Tibial artery (tissue), 4 donors: ENCODE results near the gene HGF.

ENCODE experiments used
- DNase-seq, 2 donors: peaks; one replicate each; pipeline ENCODE4 v3.0.0-alpha.2; 2019
- H3K27ac ChIP-seq, 2 donors: fragments of 200-600 bp; sonication (generic) in 1 of 2; 1 replicate in 1 of 2; 2 replicates in 1 of 2; pipeline ENCODE4 v1.5.1; 2018 to 2019; ENCODE audit warnings: mild to moderate bottlenecking in 1 of 2
- H3K27me3 ChIP-seq, 2 donors: fragments of 200-600 bp; sonication (generic) in 1 of 2; one replicate each; pipeline versions ENCODE4 v1.5.1 to v1.6.0; 2016 to 2019
- H3K36me3 ChIP-seq, 3 donors: fragments of 200-600 bp; sonication (generic) in 2 of 3; one replicate each; pipeline ENCODE4 v1.5.1; 2016 to 2019; ENCODE audit warnings: mild to moderate bottlenecking in 2 of 3
- H3K4me1 ChIP-seq, 4 donors: fragments of 200-600 bp; sonication (generic) in 2 of 4; 1 replicate in 3 of 4; 2 replicates in 1 of 4; pipeline ENCODE4 v1.5.1; 2016 to 2019
- H3K4me3 ChIP-seq, 2 donors: fragments of 200-600 bp; sonication (generic) in 1 of 2; 1 replicate in 1 of 2; 2 replicates in 1 of 2; pipeline ENCODE4 v1.5.1; 2018 to 2019; ENCODE audit warnings: mild to moderate bottlenecking in 2 of 2
- H3K9me3 ChIP-seq, 3 donors: fragments of 200-600 bp; sonication (generic) in 1 of 3; one replicate each; pipeline ENCODE4 v1.5.1; 2016 to 2019
- CTCF ChIP-seq, 2 experiments: fragments of 200-600 bp in 1 of 2; fragments of 450-650 bp in 1 of 2; IDR thresholded peaks; one replicate each; pipeline ENCODE4 v1.5.1; 2017 to 2019; ENCODE audit warnings: antibody characterized with exemption in 2 of 2, mild to moderate bottlenecking in 1 of 2, moderate library complexity in 1 of 2
- intact Hi-C: fragments of 100-400 bp; cut with DNase I; formaldehyde crosslinking; loops from one replicate; pipeline ENCODE4 v1.15.0; 2023; ENCODE audit warnings: low total_unique reads

HGF gene

GRCh38 chr7:81710751-81711150 is 59.1 kb downstream of the HGF start:
- Histone ChIP-seq H3K4me1 (peaks cover 0 to 16% (median 0%) of the 10 kb centered on the region in 4 donors), H3K36me3 (peaks cover 0 to 18% (median 0%) of the 10 kb centered on the region in 3 donors), H3K27me3 (no peaks in the 10 kb centered on the region), H3K9me3 (no peaks in the 10 kb centered on the region), H3K27ac (no peak overlapping the region), H3K4me3 (no peak overlapping the region)
- intact Hi-C loops: no loop called here
- DNase-seq: no peak
- TF ChIP-seq CTCF (IDR thresholded peaks at IDR 0.05): no peak

DNA sequence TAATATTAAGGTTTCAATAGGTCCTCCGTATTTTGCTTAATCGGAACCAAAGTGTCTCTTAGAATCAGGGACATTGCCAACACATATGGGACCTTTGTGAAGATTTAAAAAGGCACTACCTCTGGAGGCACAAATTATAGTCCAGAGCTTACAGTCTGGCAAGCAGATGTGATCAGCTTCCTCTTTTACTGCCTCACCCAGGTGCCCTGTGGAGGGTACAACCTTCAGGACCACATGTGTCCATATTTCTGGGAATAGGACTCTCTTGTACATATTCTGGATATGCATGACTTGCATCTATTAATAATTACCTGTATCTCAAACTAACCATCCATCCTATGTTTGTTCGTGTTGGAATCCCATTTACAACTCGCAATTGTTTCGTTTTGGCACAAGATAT is 60.0 kb downstream of the HGF start:
- no peak for TF ChIP-seq CTCF (IDR thresholded peaks at IDR 0.05)
- Histone ChIP-seq H3K4me3 (no peak overlapping the region), H3K27me3 (no peaks in the 10 kb centered on the region), H3K4me1 (peaks cover 0 to 6% (median 0%) of the 10 kb centered on the region in 4 donors), H3K27ac (no peak overlapping the region), H3K9me3 (no peaks in the 10 kb centered on the region), H3K36me3 (peaks cover 0 to 18% (median 0%) of the 10 kb centered on the region in 3 donors)
- DNase-seq: no peak
- intact Hi-C loops: no loop called here

- DNase-seq: no peak
- Histone ChIP-seq H3K9me3 (no peaks in the 10 kb centered on the region), H3K4me3 (no peak overlapping the region), H3K27me3 (no peaks in the 10 kb centered on the region), H3K36me3 (peaks cover 0 to 18% (median 0%) of the 10 kb centered on the region in 3 donors), H3K27ac (no peak overlapping the region), H3K4me1 (no peaks in the 10 kb centered on the region)
- no peak for TF ChIP-seq CTCF (IDR thresholded peaks at IDR 0.05)
- intact Hi-C loops: no loop called here
Observed at GRCh38 chr7:81707966-81708365, 61.9 kb downstream of the HGF start.

- intact Hi-C loops: no loop called here
- Histone ChIP-seq H3K4me1 (no peaks in the 10 kb centered on the region), H3K36me3 (peaks cover 0 to 18% (median 0%) of the 10 kb centered on the region in 3 donors), H3K9me3 (no peaks in the 10 kb centered on the region), H3K27ac (no peak overlapping the region), H3K4me3 (no peak overlapping the region), H3K27me3 (no peaks in the 10 kb centered on the region)
- no peak for DNase-seq
- no peak for TF ChIP-seq CTCF (IDR thresholded peaks at IDR 0.05)
Observed at GRCh38 chr7:81707196-81707595, 62.7 kb downstream of the HGF start.

GRCh38 chr7:81705206-81705605 is 64.6 kb downstream of the HGF start:
- no peak for TF ChIP-seq CTCF (IDR thresholded peaks at IDR 0.05)
- no peak overlapping the region for H3K27ac ChIP-seq
- no peak for DNase-seq
- no peaks in the 10 kb centered on the region for H3K27me3 ChIP-seq
- no peaks in the 10 kb centered on the region for H3K9me3 ChIP-seq
- intact Hi-C loops: no loop called here
- peaks cover 0 to 6% (median 4%) of the 10 kb centered on the region in 3 donors for H3K36me3 ChIP-seq
- no peaks in the 10 kb centered on the region for H3K4me1 ChIP-seq
- H3K4me3 ChIP-seq: no peak overlapping the region

- no peak for DNase-seq
- no peak overlapping the region for H3K4me3 ChIP-seq
- H3K4me1 ChIP-seq: no peaks in the 10 kb centered on the region
- intact Hi-C loops: no loop called here
- peaks cover 0 to 4% (median under 1%) of the 10 kb centered on the region in 3 donors for H3K36me3 ChIP-seq
- TF ChIP-seq CTCF (IDR thresholded peaks at IDR 0.05): no peak
- no peaks in the 10 kb centered on the region for H3K27me3 ChIP-seq
- H3K9me3 ChIP-seq: no peaks in the 10 kb centered on the region
- no peak overlapping the region for H3K27ac ChIP-seq
Observed at GRCh38 chr7:81704595-81704994, 65.3 kb downstream of the HGF start.
